GM19023 (cell line): ENCODE results near the gene PCDH9.

ENCODE experiments used
- ATAC-seq: cut with Tn5 transposase; IDR thresholded peaks from one replicate; pipeline ENCODE4 v1.9.1; 2021; ENCODE audit warnings: mild to moderate bottlenecking, moderate library complexity; ENCODE audit not compliant: unreplicated experiment

The PCDH9 gene

DNA sequence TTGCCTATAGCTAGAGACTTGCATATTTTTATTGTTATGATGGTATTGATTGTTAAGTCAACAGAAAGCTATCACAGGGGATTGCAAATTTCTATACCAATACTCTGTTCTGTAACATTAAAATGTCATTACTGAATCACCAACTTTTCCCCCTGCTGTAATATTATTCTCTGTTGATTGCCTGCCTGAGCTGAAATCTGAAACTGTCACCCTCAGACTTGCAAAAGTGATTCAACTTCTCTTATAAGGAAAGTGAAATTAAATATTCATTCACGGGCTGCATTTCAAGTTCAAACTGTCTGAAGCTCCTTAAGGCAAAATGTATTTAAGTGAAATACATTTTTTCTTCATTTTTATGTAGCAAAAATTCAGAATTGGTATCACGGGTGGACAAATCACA lies 723.2 kb downstream of the PCDH9 start:
- ATAC-seq: no peak

DNA sequence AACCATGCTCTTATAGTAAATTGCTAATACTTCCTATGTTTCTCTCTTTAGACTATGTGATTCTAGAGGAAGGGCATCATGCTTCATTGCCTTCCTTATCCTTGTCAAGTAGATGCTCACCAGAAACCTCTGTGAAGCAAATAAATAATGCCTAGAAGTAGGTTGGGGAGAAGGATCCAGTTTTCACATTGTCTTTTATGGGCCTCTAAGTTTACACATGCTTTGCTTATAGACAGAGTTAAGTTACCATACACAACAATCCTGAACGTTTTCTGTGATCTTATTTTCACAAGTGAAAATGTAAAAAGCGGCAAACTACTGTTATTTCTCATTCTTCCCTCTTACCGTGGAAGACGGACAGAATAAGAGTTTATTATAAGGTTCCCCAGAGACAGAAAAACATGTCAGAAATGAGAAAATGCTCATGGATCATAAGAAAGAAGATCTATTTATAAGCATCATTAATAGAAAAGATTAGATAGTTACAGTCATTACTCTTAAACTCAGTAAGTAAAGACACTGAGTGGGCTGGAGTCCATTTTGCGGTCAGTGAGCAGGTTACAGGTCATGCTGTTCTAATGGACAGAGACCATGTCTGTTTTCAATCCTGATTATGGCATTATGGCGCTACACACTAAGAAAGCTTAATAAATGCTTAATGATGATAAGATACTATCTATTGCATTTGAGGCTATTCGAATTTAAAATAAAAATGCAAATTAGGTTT lies 723.9 kb downstream of the PCDH9 start:
- no peak for ATAC-seq

DNA sequence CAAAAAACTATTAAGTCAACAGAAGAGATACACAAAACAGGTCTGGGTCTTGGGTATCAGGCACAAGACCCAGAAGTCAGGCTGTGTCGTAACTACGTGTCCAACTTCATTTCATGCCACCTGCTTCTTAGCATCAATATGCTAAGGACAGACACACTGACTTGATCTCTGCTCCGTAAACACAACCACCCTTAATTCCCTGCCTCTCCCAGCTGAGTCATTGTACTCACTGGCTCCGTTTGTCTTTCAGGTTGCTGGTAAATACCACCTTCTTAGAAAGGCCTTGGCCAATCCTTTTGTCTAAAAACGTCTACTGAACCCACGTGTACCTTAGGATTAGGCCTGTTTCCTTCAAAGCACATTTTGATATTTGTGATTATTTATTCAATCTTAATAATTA lies 726.2 kb downstream of the PCDH9 start:
- ATAC-seq: no peak

DNA sequence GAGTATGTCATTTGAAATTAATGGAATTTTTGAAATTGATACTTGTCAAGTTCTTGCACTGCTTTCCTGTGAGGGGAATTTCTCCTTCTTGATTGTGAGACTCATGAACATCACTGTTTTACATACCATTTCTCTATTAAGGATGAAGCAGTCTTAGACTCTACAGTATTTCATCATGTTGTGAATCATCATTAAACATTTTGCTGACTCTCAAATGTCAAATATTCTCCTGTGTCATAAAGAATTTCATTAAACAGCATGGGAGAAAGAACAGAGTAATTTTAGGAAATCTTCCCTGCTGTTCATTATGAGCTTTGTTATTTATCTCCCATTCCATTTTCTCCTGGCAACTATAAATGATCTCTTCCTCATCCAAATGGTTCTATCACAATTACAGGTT lies 729.0 kb downstream of the PCDH9 start:
- no peak for ATAC-seq

DNA sequence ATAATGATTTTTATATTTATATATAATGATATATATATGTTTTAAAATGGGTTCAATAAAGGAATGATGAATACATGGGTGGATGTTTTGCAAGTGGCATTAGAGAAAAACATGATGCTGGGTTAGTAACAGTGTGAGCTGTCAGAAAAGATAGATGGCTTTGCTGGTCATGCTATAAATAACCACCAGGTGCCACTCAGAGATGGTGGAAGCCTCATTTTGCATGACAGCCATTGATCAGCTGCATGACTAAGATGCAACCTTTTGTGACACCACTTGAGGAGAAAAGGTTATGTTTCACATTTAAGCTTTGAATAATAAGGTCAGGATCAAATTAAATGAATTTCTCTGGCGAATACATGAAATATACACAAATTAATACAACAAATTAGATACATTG lies 737.7 kb downstream of the PCDH9 start:
- ATAC-seq: no peak

DNA sequence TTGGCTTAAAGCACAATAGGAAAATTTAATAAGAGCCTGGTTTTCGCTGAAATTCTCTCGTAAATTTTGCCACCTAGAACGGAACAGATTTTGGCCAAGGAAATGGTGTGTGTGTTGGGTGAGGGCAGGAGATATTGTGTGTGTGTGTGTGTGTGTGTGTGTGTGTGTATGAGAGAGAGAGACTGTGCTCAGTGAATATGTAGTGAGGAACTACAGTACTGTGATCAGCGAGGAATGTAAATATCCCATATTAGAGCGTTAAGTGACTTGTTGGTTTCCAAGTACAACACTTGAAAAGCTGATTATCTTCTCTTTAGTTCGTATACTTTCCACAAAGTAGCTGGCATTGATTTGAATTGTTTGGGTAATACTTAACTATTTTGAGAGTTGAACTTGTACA lies 738.9 kb downstream of the PCDH9 start:
- ATAC-seq: no peak

DNA sequence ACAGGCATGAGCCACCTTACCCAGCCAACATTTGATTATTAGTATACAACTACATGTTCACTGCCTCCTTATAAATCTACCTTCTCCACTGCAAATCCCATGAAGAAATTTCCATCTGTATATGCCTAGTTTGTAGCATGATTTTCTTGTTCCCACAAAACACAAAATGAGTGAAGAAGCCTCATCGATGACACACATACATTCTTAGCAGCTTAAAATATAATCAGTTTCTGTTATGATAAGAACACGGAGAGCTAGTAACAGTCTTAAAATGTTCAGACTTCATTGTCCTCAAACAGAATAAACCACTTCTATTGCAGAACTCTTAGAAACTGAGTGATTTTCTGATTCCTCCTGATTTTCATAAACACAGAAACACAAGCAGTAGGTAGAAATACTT lies 740.5 kb downstream of the PCDH9 start:
- ATAC-seq: no peak

DNA sequence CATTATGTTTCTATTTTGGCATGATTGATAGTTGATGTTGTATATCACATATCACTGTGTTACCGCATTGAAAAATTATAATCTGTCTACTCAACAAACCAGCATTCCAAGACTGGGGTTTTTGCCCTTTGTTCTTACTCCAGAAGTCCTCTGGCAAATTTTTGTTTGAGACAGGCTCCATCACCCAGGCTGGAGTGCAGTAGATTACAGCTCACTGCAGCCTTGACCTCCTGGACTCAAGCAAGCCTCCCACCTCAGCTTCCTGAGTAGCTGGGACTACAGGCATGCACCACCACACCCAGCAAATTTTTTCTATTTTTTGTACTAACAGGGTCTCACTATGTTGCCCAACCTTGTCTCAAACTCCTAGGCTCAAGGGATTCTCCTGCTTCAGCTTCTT lies 741.0 kb downstream of the PCDH9 start:
- no peak for ATAC-seq

DNA sequence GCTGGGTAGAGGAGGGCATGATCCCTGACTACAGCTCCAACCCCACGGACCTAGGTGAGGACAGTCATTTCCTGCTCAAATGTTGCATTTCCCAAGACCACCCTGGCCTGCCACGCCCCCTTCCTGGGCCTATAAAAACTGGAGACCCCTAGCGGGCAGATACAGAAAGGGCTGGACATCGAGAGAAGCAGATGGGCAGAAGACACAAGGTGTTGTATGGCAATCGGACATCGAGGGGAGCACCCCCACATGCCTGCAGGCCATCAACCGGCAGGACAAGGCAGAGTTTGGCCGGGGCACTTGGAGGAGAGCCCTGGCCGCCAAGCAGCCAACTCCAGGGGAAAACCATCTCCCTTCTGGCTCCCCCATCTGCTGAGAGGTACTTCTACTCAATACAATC lies 746.4 kb downstream of the PCDH9 start:
- no peak for ATAC-seq

DNA sequence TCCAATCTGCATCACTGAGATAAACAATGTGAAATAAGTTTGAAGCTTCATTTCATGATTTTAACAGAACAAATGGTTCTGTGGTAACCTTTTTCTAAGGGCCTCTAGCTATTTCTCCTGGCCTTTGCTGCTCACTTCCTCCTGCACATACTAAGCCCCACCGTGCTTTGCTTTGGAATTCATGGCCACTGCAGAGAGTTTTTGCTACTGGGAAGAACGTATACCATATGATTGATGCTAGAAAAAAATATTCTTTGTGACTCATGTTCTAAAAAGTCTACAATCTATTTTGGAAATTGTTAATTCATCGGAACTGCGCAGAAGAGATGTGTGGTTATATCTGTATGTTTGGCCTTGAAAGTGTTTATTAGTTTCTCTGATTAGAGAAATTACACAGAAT lies 747.3 kb downstream of the PCDH9 start:
- ATAC-seq: no peak

DNA sequence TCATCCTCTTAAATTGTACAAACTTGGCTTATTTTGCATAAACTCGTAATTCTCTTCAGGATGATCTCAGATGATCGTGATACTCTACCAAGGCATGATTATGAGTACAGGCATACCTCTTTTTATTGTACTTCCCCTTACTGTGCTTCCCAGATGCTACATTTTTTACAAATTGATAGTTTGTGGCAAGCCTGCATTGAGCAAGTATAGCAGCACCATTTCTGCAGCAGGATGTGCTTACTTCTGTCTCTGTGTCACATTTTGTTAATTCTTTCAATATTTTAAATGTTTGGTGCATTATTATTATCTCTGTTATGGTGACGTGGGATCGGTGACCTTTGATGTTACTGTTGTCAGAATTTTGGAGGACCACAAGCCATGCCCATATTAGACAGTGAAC lies 752.3 kb downstream of the PCDH9 start:
- no peak for ATAC-seq

DNA sequence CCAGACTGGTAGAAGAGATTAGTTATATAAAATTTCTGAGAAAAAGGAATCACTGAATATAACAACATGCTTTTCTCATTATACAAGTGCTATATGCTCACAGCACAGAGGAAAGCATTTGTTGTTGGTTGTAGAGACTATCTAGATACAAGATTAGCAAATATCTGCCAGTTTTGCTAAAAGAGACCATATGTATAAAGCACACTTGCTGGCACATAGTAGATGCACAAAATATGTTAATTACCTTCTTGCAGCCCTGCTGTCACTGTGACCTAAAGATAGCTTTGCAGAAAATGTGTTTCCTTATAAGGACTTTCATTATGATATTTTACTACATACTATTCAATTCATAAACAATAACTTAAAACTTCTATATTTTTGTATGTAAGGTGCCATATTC lies 755.1 kb downstream of the PCDH9 start:
- ATAC-seq: no peak

DNA sequence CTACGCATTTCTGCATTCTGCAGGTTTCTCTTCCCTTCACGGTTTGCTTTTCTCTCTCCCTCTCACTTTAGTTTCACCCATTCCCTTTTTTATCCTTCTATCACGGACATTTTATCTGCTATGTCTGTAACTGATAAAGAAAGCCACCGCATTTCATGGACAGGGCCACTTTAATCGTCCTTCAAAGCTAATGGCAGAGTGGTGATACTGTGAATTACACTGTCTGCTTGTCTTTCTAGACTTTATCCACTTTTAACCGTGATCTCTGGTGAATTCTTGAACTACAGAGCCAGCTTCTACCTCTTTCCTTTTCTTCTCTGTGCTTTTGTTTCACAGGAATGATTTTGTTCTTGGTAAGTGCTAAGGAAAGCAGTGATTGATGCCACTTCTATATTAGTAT lies 760.4 kb downstream of the PCDH9 start:
- ATAC-seq: no peak

DNA sequence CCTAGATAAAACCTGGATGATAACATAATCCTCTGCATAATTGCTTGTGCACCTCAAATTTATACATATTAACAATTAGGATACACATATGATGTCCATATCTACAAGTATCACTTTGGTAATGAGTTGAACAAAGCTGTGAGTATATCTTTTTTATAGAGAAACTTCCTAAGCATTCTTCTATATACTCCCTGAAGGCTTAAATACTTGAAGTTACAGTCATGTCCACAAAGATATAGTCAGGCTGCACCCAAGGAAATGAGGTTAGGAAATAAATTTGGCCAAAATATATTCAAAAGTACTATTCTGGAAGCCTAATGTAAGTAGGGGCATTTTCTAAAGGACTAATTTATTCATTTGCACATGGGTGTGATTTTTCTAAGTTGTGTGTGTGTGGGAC lies 761.5 kb downstream of the PCDH9 start:
- ATAC-seq: no peak

DNA sequence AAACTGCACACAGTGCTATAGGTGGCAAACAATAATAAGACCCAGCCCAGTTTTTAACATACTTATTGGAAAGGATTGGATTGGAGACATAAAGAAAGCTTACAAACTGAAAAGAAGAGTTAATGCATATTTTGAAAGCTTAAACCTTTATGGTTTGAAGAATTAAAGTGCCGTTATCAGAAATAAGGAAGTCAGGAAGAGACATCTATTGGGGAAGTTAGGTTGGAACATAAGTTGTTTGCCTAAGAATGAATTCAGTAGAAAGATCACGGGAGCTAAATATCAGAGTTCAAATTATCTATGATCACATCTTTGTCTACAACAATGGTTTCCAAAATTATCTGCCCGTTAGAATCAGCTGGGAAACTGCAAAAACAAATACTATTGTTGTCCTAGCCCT lies 767.9 kb downstream of the PCDH9 start:
- ATAC-seq: no peak

DNA sequence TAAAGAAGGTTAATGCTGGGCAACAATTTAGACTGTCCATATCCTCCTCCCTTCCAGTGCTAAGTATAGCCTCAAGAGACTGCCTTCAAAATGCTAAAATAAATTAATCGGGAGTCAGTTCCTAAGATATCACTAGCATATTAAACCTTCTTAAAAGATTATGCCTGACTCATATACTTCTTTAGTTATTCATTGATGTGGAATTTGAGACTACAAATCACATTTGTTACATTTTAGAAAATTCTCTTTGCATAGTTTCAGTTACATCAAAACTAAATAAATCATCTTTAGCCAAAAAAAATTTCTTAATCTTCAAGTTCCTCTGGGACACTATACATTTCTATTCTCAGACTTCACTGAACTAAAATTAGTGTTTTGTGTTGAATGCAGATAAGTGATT lies 769.1 kb downstream of the PCDH9 start:
- no peak for ATAC-seq

DNA sequence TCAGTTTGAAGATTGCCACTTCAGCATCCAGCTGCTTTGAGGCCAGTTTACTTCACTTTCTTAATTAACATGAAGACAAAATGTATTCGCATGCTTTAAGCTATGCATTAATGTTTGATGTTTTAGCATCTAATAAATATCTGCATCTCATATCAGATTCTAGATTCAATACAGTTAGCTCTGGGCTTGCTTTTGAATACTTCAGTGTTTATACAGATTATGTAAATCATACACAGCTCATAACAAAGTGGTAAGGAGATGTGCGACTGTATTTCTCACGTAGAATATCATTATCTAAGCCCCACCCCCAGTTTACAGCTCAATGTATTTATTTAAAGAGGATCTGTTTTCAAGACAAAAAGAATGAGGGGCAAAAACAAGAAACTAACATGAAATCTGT lies 770.5 kb downstream of the PCDH9 start:
- ATAC-seq: no peak

DNA sequence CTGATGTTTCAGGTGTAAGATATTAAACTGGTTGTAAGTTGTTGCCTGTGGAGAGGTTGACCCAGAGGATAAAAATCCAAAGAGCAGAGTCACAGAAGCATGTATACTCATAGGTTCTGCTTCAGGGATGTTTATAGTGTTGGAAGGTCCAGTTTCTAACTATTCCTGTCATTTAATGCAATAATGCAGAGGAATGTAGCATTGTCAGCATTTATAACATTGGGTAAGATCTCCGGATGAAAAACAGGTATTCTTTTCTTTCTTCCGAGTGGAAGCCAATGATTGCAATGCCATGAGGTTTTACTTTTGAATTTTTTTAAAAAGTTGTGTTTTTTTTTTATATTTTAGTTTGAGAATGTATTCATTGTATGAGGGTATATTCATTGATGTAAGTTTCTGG lies 771.0 kb downstream of the PCDH9 start:
- no peak for ATAC-seq

DNA sequence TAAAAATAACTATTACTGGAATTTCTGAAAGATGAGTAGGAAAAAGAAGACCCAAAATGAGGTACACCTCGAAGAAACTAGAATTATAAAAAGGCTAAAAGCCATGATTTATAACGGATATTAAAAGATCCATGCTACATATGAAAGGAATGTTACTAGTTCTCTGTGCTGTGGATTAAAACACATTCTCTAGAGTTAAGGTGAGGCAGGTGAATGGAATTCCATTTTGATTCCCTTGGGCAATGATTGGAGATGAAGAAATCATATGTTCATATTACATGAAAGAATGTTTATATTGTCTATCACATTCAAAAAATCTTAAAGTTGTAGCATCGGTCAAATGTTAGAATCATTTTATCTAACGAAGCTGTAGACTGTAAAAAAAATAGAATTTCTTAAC lies 783.7 kb downstream of the PCDH9 start:
- no peak for ATAC-seq

DNA sequence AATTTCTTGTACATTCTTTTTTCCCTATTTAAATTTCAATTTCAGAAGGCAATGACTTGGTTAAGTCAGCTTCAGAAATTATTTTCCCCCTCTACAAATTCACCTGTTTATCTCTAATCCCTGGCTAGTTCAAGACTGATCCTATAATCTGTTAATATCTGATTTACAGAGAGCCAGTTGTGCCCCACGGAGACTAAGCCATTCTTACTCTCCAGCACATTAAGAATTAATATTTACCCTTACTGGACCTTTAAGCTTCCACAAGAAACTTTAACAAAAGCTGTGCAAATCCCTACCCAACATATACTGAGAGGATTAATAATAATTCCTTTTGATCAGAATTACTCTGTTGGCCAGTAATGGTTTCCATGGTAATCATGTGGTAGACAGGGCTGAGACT lies 786.2 kb downstream of the PCDH9 start:
- no peak for ATAC-seq

DNA sequence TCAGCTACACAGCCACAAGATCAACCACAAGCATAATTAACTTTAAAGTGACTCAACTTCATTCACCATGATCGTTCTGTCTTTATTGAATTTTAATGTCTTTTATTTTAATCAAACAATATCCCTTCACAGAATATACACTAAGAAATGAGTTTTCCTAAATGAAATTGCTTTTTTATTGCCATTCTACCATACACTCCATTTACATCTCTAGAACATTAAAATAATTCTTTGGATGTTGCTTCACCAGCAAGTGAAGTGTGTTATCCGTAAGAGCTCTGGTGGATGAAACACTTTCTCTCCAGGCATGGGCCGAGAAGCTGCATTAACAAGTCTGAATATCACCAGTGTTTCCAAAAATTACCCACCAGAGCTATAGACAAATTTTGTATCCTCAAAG lies 789.2 kb downstream of the PCDH9 start:
- ATAC-seq: no peak

DNA sequence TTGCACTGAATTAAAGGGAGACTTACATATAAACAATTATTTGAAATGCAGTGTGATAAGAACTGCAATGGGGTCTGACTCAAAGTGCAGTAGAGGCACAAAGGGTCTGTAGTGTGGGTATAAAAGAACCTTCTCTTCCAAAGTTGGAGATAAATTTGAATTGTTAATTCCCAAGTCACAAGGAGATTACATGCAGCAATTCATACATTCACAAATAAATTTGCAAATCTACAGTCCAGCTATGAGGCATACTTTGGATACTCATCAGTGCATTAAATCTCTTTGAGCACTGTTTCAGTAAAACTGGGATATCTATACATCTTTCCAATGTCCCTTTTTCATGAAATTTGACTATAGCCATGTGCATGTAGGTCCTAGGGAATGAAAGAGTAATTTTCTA lies 799.4 kb downstream of the PCDH9 start:
- ATAC-seq: no peak

DNA sequence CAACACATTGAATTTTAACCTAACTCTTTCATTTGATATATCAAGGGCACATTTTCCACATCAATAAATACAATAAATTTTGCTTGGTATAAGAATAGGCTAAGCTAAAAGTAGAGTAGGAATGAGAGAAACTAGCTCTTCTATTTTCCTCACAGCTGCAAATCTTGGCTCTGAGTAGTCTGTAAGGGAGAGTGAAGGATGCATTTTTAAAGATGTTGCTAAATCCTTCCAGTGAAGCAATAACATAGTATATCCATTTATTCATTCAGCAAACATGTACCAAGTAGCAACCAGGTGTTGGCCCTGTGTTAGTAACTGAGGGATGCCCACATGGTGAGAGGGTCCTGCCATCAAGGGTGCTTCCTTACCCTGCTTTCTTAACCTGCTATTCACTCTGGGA lies 799.9 kb downstream of the PCDH9 start:
- ATAC-seq: no peak

DNA sequence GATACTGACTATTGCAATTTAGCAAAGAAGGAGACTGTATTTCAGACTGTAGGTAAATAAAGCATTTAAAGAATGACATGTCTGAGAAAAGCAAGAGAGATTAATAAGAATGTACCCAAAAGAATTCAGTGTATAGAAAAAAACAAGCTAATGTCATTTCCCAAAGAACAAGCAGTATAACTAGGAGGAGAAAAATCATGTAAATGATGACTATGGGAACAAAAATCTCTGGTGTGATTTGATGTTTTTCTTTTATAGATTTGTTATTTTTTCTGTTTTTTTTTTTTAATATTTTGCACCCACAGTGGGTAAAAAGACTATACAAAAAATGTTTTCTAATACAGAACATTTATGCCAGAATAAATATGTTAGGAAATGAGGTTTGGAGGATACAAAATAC lies 801.0 kb downstream of the PCDH9 start:
- no peak for ATAC-seq
